SK-N-SH treated with all-trans-retinoic acid at 6 μM for 48 hours (cell line): ENCODE measurements around the gene ZSCAN22.

Source experiments
- CSDC2 ChIP-seq: fragments of 250-450 bp; sonication (Bioruptor Pico); IDR thresholded peaks from 2 replicates; pipeline ENCODE4 v1.5.0; 2020; ENCODE audit warnings: mild to moderate bottlenecking, moderate library complexity
- ESRRG ChIP-seq: fragments of 250-450 bp; sonication (Bioruptor Pico); IDR thresholded peaks from 2 replicates; pipeline ENCODE4 v1.6.1; 2021; ENCODE audit warnings: mild to moderate bottlenecking
- PPARA ChIP-seq: fragments of 250-450 bp; sonication (Bioruptor Pico); IDR thresholded peaks from 2 replicates; pipeline ENCODE4 v1.5.0; 2020; ENCODE audit warnings: mild to moderate bottlenecking, borderline replicate concordance
- ZC3H10 ChIP-seq: fragments of 250-450 bp; sonication (Bioruptor Pico); IDR thresholded peaks from 2 replicates; pipeline ENCODE4 v1.5.1; 2021; ENCODE audit warnings: mild to moderate bottlenecking, moderate library complexity
- TF ChIP-seq, protein P1 (sequence below): fragments of 250-450 bp; sonication (Bioruptor Pico); IDR thresholded peaks from 2 replicates; pipeline ENCODE4 v1.8.0; 2020; ENCODE audit warnings: mild to moderate bottlenecking, moderate library complexity, borderline replicate concordance
- TF ChIP-seq, protein P2 (sequence below): fragments of 250-450 bp; sonication (Bioruptor Pico); IDR thresholded peaks from 2 replicates; pipeline ENCODE4 v1.5.0; 2020; ENCODE audit warnings: mild to moderate bottlenecking, moderate library complexity

DNA sequence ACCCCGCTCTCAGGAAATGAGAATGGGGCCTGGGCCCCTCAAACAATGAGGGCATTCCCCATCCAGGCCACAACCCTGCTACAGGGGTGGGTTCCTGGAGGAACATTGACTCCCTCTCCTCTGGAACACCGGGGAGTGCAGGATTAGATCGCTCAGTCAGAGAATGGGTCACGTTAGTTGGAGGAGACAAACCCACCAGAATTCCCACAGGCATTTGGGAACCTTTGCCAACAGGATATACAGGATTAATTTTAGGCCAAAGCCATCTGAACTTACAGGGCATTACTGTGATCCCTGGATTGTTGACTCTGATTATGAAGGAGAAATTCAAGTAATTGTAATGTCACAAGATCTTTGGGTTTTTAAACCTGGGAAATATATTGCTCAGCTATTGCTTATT is 19.1 kb upstream of the ZSCAN22 start:
- no peak for TF ChIP-seq CSDC2 (CRISPR knock-in tag)
- TF ChIP-seq ZC3H10 (CRISPR knock-in tag), result no peak
- TF ChIP-seq, protein P1, sequence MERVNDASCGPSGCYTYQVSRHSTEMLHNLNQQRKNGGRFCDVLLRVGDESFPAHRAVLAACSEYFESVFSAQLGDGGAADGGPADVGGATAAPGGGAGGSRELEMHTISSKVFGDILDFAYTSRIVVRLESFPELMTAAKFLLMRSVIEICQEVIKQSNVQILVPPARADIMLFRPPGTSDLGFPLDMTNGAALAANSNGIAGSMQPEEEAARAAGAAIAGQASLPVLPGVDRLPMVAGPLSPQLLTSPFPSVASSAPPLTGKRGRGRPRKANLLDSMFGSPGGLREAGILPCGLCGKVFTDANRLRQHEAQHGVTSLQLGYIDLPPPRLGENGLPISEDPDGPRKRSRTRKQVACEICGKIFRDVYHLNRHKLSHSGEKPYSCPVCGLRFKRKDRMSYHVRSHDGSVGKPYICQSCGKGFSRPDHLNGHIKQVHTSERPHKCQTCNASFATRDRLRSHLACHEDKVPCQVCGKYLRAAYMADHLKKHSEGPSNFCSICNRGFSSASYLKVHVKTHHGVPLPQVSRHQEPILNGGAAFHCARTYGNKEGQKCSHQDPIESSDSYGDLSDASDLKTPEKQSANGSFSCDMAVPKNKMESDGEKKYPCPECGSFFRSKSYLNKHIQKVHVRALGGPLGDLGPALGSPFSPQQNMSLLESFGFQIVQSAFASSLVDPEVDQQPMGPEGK (CRISPR knock-in tag), result no peak
- TF ChIP-seq PPARA, result no peak
- TF ChIP-seq, protein P2, sequence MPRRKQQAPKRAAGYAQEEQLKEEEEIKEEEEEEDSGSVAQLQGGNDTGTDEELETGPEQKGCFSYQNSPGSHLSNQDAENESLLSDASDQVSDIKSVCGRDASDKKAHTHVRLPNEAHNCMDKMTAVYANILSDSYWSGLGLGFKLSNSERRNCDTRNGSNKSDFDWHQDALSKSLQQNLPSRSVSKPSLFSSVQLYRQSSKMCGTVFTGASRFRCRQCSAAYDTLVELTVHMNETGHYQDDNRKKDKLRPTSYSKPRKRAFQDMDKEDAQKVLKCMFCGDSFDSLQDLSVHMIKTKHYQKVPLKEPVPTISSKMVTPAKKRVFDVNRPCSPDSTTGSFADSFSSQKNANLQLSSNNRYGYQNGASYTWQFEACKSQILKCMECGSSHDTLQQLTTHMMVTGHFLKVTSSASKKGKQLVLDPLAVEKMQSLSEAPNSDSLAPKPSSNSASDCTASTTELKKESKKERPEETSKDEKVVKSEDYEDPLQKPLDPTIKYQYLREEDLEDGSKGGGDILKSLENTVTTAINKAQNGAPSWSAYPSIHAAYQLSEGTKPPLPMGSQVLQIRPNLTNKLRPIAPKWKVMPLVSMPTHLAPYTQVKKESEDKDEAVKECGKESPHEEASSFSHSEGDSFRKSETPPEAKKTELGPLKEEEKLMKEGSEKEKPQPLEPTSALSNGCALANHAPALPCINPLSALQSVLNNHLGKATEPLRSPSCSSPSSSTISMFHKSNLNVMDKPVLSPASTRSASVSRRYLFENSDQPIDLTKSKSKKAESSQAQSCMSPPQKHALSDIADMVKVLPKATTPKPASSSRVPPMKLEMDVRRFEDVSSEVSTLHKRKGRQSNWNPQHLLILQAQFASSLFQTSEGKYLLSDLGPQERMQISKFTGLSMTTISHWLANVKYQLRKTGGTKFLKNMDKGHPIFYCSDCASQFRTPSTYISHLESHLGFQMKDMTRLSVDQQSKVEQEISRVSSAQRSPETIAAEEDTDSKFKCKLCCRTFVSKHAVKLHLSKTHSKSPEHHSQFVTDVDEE (CRISPR knock-in tag), result no peak
- no peak for TF ChIP-seq ESRRG (CRISPR knock-in tag)
